ENCODE data around the gene ACADVL.

- TF ChIP-seq EZH2 (IDR thresholded peaks at IDR 0.05) (no peak), POLR2AphosphoS5 (IDR thresholded peaks at IDR 0.05; ENCODE audit: borderline replicate concordance, low read depth, low read length) (no peak)
These were observed 7.3 kb downstream of the ACADVL start for GRCh38 chr17:7226721-7227710.
